ENCODE results near the gene AP1S1.
A peak's percentile ranks its signal among the peaks of the same experiment; 100 is the strongest.

AP1S1 gene

DNA sequence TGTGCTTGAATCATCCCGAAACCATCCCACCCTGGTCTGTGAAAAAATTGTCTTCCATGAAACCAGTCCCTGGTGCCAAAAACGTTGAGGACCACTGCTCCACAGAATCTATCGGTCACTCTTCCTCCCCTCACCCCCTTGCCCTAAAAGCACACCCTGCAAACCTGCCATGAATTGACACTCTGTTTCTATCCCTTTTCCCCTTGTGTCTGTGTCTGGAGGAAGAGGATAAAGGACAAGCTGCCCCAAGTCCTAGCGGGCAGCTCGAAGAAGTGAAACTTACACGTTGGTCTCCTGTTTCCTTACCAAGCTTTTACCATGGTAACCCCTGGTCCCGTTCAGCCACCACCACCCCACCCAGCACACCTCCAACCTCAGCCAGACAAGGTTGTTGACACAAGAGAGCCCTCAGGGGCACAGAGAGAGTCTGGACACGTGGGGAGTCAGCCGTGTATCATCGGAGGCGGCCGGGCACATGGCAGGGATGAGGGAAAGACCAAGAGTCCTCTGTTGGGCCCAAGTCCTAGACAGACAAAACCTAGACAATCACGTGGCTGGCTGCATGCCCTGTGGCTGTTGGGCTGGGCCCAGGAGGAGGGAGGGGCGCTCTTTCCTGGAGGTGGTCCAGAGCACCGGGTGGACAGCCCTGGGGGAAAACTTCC is 28.2 kb upstream of the AP1S1 start:
- DNase-seq, result no peak
- H2AK5ac ChIP-seq (ENCODE audit: low read length), result peak overlapping the region; percentile 31
- no peak overlapping the region for H3K23ac ChIP-seq (ENCODE audit: low read length)
- H4K8ac ChIP-seq (ENCODE audit: low read depth, low read length), result no peak overlapping the region
- H3K36me3 ChIP-seq (ENCODE audit: control insufficient read depth, insufficient read depth, low read length), result no peaks in the 10 kb centered on the region
- H3K27me3 ChIP-seq (ENCODE audit: insufficient read depth, low read length, poor library complexity), result no peaks in the 10 kb centered on the region
- no peaks in the 10 kb centered on the region for H3K79me2 ChIP-seq (ENCODE audit: control insufficient read depth, insufficient read depth, low read length)
- H2BK120ac ChIP-seq (ENCODE audit: low read depth, low read length), result no peak overlapping the region
- peak overlapping the region; percentile 15 for H3K18ac ChIP-seq (ENCODE audit: low read length)
- no peak overlapping the region for H2BK5ac ChIP-seq (ENCODE audit: low read length)
- no peak overlapping the region for H3K4me3 ChIP-seq (ENCODE audit: low read length)
- H3K56ac ChIP-seq (ENCODE audit: low read length), result peak overlapping the region; percentile 17
- peaks cover 4% of the 10 kb centered on the region for H3K4me1 ChIP-seq (ENCODE audit: control insufficient read depth, low read depth, low read length)
- WGBS (ENCODE audit: extremely low coverage, insufficient coverage, low lambda C conversion rate), result no CpG with 5 or more reads among the region's 15 CpGs
- peak overlapping the region; percentile 19 for H3K4ac ChIP-seq (ENCODE audit: low read depth, low read length)
- H2BK15ac ChIP-seq (replicated peaks; ENCODE audit: low read depth), result no peak overlapping the region
- no peak overlapping the region for H3K4me2 ChIP-seq (ENCODE audit: low read length)
- H3K9ac ChIP-seq (ENCODE audit: low read length), result no peak overlapping the region
- H3K27ac ChIP-seq (ENCODE audit: low read depth, low read length), result no peak overlapping the region
- no peaks in the 10 kb centered on the region for H3K79me1 ChIP-seq (ENCODE audit: low read length)
- no peak overlapping the region for H4K5ac ChIP-seq (ENCODE audit: low read length)

DNA sequence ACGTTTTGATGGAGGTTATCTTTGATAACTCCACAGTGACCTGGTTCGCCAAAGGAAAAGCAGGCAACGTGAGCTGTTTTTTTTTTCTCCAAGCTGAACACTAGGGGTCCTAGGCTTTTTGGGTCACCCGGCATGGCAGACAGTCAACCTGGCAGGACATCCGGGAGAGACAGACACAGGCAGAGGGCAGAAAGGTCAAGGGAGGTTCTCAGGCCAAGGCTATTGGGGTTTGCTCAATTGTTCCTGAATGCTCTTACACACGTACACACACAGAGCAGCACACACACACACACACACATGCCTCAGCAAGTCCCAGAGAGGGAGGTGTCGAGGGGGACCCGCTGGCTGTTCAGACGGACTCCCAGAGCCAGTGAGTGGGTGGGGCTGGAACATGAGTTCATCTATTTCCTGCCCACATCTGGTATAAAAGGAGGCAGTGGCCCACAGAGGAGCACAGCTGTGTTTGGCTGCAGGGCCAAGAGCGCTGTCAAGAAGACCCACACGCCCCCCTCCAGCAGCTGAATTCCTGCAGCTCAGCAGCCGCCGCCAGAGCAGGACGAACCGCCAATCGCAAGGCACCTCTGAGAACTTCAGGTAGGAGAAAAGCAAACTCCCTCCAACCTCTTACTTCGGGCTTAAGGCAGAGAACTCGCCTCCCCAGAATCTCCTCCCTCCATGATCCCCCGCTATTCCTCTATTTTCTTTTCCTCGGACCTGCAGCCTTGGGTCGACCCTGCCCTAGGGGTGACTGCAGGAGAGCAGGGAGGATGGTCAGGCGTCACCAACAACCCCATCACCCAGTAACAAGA is 27.4 kb upstream of the AP1S1 start, which contains the start of gene SERPINE1:
Gene SERPINE1 (plus strand): TSS at position 454 of the 809 bp plus-strand sequence. CDS start 1,290 bp downstream, outside the sequence.
- Histone ChIP-seq H3K4me1 (ENCODE audit: control insufficient read depth, low read depth, low read length) (peaks cover 4% of the 10 kb centered on the region), H2BK5ac (ENCODE audit: low read length) (no peak within 1 kb of the TSS), H3K9ac (ENCODE audit: low read length) (peak within 1 kb of the TSS; percentile 12), H3K36me3 (ENCODE audit: control insufficient read depth, insufficient read depth, low read length) (no peaks in the 10 kb centered on the region), H2BK120ac (ENCODE audit: low read depth, low read length) (no peak within 1 kb of the TSS), H3K4me3 (ENCODE audit: low read length) (no peak within 1 kb of the TSS), H3K27me3 (ENCODE audit: insufficient read depth, low read length, poor library complexity) (no peaks in the 10 kb centered on the region), H3K79me2 (ENCODE audit: control insufficient read depth, insufficient read depth, low read length) (no peaks in the 10 kb centered on the region), H2AK5ac (ENCODE audit: low read length) (peak within 1 kb of the TSS; percentile 31), H3K27ac (ENCODE audit: low read depth, low read length) (no peak within 1 kb of the TSS), H3K56ac (ENCODE audit: low read length) (peak within 1 kb of the TSS; percentile 40), H3K4me2 (ENCODE audit: low read length) (peak within 1 kb of the TSS; percentile 18), H2BK15ac (replicated peaks; ENCODE audit: low read depth) (no peak within 1 kb of the TSS), H3K23ac (ENCODE audit: low read length) (no peak within 1 kb of the TSS), H4K5ac (ENCODE audit: low read length) (no peak within 1 kb of the TSS), H3K79me1 (ENCODE audit: low read length) (no peaks in the 10 kb centered on the region), H4K8ac (ENCODE audit: low read depth, low read length) (no peak within 1 kb of the TSS), H3K18ac (ENCODE audit: low read length) (peak within 1 kb of the TSS; percentile 15), H3K4ac (ENCODE audit: low read depth, low read length) (peak within 1 kb of the TSS; percentile 19)
- WGBS (ENCODE audit: extremely low coverage, insufficient coverage, low lambda C conversion rate), result no CpG with 5 or more reads among the region's 22 CpGs
- peak; percentile 95 for DNase-seq

DNA sequence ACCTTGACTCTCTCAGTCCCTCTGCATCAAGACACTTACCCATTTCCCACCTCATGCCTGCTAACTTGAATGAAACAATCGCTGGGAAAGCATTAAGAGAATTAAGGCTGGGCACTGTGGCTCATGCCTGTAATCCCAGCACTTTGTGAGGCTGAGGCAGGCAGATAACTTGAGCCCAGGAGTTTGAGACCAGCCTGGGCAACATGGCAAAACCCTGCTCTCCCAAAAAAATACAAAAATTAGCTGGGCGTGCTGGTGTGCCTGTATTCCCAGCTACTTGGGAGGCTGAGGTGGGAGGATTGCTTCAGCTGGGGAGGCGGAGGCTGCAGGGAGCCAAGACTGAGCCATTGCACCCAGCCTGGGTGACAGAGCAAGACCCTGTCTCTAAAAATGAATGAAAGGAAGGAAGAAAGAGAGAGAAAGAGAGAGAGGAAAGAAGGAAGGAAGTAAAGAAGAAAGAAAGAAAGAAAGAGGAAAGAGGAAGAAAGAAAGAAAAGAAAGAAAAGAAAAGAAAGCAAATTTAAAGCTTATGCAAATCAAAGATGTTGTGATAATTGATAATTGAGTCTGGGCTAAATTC is 26.7 kb upstream of the AP1S1 start:
- Histone ChIP-seq H3K36me3 (ENCODE audit: control insufficient read depth, insufficient read depth, low read length) (no peaks in the 10 kb centered on the region), H3K27ac (ENCODE audit: low read depth, low read length) (no peak overlapping the region)

DNA sequence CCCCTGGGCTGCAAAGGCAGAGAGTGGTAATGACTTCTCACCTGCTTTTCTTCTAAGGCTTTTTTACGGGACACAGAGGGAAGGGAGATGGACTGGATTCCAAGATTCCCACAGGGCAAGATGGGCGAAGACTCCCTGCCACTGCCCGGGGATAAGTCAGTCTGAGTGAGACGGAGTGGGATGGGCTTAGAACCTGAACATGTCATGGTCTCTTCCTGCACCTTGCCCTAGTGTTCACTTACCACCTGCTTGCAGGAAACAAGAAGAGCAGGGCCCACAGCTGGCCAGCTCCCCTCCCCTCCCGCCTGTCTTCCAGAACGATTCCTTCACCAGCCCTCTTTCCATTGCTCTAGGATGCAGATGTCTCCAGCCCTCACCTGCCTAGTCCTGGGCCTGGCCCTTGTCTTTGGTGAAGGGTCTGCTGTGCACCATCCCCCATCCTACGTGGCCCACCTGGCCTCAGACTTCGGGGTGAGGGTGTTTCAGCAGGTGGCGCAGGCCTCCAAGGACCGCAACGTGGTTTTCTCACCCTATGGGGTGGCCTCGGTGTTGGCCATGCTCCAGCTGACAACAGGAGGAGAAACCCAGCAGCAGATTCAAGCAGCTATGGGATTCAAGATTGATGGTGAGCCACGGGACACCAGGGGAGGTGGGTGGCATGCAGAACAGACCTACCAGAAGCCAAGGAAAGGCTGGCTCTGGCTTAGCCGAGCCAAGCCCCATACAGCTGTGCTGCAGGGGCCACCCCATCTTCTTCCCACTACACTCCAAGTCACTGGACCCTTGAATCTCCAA is 26.0 kb upstream of the AP1S1 start:
- Histone ChIP-seq H3K27me3 (ENCODE audit: insufficient read depth, low read length, poor library complexity) (no peaks in the 10 kb centered on the region), H3K4me1 (ENCODE audit: control insufficient read depth, low read depth, low read length) (no peaks in the 10 kb centered on the region), H4K5ac (ENCODE audit: low read length) (no peak overlapping the region), H2BK120ac (ENCODE audit: low read depth, low read length) (no peak overlapping the region), H4K8ac (ENCODE audit: low read depth, low read length) (no peak overlapping the region), H3K4me2 (ENCODE audit: low read length) (no peak overlapping the region), H2BK15ac (replicated peaks; ENCODE audit: low read depth) (no peak overlapping the region), H3K23ac (ENCODE audit: low read length) (no peak overlapping the region), H3K9ac (ENCODE audit: low read length) (peak overlapping the region; percentile 25), H3K56ac (ENCODE audit: low read length) (no peak overlapping the region), H3K36me3 (ENCODE audit: control insufficient read depth, insufficient read depth, low read length) (no peaks in the 10 kb centered on the region), H3K4me3 (ENCODE audit: low read length) (no peak overlapping the region), H3K4ac (ENCODE audit: low read depth, low read length) (no peak overlapping the region), H3K27ac (ENCODE audit: low read depth, low read length) (no peak overlapping the region), H2BK5ac (ENCODE audit: low read length) (no peak overlapping the region), H3K18ac (ENCODE audit: low read length) (no peak overlapping the region), H3K79me1 (ENCODE audit: low read length) (no peaks in the 10 kb centered on the region), H2AK5ac (ENCODE audit: low read length) (no peak overlapping the region), H3K79me2 (ENCODE audit: control insufficient read depth, insufficient read depth, low read length) (no peaks in the 10 kb centered on the region)
- WGBS (ENCODE audit: extremely low coverage, insufficient coverage, low lambda C conversion rate), result no CpG with 5 or more reads among the region's 14 CpGs
- DNase-seq, result no peak

More for the DNA sequence above, 26.7 kb upstream of the AP1S1 start:
- Histone ChIP-seq H3K56ac (ENCODE audit: low read length) (peak overlapping the region; percentile 40), H3K23ac (ENCODE audit: low read length) (no peak overlapping the region), H4K5ac (ENCODE audit: low read length) (no peak overlapping the region), H3K4me2 (ENCODE audit: low read length) (peak overlapping the region; percentile 11), H3K79me1 (ENCODE audit: low read length) (no peaks in the 10 kb centered on the region), H3K79me2 (ENCODE audit: control insufficient read depth, insufficient read depth, low read length) (no peaks in the 10 kb centered on the region), H3K4ac (ENCODE audit: low read depth, low read length) (no peak overlapping the region), H2BK15ac (replicated peaks; ENCODE audit: low read depth) (no peak overlapping the region), H4K8ac (ENCODE audit: low read depth, low read length) (no peak overlapping the region), H3K4me1 (ENCODE audit: control insufficient read depth, low read depth, low read length) (peaks cover 2% of the 10 kb centered on the region), H3K18ac (ENCODE audit: low read length) (no peak overlapping the region), H3K4me3 (ENCODE audit: low read length) (no peak overlapping the region), H2BK120ac (ENCODE audit: low read depth, low read length) (no peak overlapping the region), H3K9ac (ENCODE audit: low read length) (peak overlapping the region; percentile 12), H2BK5ac (ENCODE audit: low read length) (no peak overlapping the region), H3K27me3 (ENCODE audit: insufficient read depth, low read length, poor library complexity) (no peaks in the 10 kb centered on the region), H2AK5ac (ENCODE audit: low read length) (no peak overlapping the region)
- no peak for DNase-seq
- WGBS (ENCODE audit: extremely low coverage, insufficient coverage, low lambda C conversion rate), result no CpG with 5 or more reads among the region's 3 CpGs

DNA sequence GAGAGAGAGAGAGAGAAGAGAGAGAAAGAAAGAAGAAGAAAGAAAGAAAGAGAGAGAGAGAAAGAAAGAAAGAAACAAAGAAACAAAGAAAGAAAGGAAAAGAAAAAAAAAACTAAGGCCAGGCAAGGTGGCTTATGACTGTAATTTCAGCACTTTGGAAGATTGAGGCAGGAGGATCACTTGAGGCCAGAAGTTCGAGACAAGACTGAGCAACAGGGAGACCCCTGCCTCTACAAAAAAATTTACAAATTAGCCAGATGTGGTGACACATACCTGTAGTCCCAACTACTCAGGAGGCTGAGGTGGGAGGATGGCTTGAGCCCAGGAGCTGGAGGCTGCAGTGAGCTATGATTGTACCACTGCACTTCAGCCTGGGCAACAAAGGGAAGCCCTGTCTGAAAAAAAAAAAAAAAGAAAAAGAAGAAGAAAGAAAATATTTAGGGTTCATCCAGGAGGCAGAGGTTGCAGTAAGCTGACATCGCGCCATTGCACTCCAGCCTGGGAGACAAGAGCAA is 24.6 kb upstream of the AP1S1 start:
- H3K4me3 ChIP-seq (ENCODE audit: low read length), result no peak overlapping the region
- no peaks in the 10 kb centered on the region for H3K36me3 ChIP-seq (ENCODE audit: control insufficient read depth, insufficient read depth, low read length)
- no peak overlapping the region for H3K27ac ChIP-seq (ENCODE audit: low read depth, low read length)

More for the DNA sequence above, 24.6 kb upstream of the AP1S1 start:
- Histone ChIP-seq H3K9ac (ENCODE audit: low read length) (no peak overlapping the region), H2AK5ac (ENCODE audit: low read length) (no peak overlapping the region), H3K4me1 (ENCODE audit: control insufficient read depth, low read depth, low read length) (no peaks in the 10 kb centered on the region), H3K79me1 (ENCODE audit: low read length) (no peaks in the 10 kb centered on the region), H3K27me3 (ENCODE audit: insufficient read depth, low read length, poor library complexity) (no peaks in the 10 kb centered on the region), H2BK15ac (replicated peaks; ENCODE audit: low read depth) (no peak overlapping the region), H3K18ac (ENCODE audit: low read length) (no peak overlapping the region), H3K4ac (ENCODE audit: low read depth, low read length) (no peak overlapping the region), H3K56ac (ENCODE audit: low read length) (no peak overlapping the region), H2BK5ac (ENCODE audit: low read length) (no peak overlapping the region), H4K8ac (ENCODE audit: low read depth, low read length) (no peak overlapping the region), H4K5ac (ENCODE audit: low read length) (no peak overlapping the region), H3K23ac (ENCODE audit: low read length) (no peak overlapping the region), H3K4me2 (ENCODE audit: low read length) (no peak overlapping the region), H3K79me2 (ENCODE audit: control insufficient read depth, insufficient read depth, low read length) (no peaks in the 10 kb centered on the region), H2BK120ac (ENCODE audit: low read depth, low read length) (no peak overlapping the region)
- WGBS (ENCODE audit: extremely low coverage, insufficient coverage, low lambda C conversion rate), result no CpG with 5 or more reads among the region's 3 CpGs
- no peak for DNase-seq
